SHP77 treated with DMSO at 0.1 percent for 48 hours (cell line): Measurements from ENCODE around the gene FKBP1A.
A peak's percentile ranks its signal among the peaks of the same experiment; 100 is the strongest.
"Not testable (repeated sequence)": the region's sequence is repeated elsewhere in the genome, so short reads cannot be mapped to it uniquely, and the experiment has no call there.

ENCODE experiments used
- DNase-seq: peaks from one replicate; lab custom pipeline; 2025; lab: John Stamatoyannopoulos, UW

The FKBP1A gene

DNA sequence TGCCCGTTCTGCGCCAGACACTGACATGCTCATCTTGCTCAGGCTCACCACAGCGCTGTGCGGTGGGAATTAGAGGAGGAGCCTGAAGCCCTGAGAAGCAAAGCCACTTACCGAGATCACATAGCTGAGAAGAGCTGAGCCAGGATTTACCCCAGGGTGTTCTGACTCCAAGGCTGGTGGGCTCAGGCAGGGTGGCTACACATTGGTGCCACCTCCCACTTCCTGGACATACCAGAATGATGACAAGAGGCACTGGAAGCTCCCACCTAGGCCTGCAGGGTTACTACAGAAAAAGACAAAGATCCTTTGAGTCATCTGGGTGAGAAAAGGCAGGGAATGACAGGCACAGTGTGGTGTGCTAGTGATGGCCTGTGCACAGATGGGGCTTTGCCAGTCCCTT lies 24.4 kb upstream of the FKBP1A start:
- DNase-seq: no peak

DNA sequence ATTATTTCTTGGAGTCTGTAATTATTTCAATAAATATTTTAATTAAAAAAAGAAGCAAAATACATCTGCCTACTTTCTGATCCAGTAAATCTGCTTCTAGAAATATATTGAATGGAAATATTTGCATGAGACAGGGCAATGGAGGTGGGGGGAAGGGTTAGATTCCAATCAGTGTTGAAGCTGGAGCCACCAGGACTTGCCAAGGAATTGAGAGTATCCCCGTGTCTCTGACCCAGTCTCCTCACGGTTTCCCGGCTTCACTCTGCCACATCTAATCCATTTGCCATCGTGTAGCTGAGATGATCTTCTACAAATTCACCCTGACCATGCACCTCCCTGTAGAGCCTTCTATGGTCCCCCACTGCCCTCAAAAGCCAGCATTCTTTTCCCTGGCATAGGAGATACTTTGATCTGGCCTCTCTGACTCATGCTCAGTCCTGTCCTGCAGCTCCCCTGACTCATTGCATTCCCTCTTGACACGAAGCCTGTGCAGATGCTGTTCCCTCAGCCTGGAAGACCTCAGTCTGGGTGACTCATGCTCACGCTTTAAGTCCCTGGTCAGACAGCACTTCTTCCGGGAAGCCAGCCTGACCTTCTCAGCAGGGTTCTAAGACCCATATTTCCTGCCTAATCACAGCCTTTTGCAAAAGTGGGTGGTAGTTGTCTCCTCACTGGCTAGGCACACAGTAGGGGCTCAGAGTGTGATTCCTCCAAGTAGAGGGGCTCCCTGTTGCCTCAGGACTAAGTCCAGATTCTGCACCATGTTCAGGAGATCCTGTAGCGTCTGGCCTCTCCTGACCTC lies 23.0 kb upstream of the FKBP1A start:
- DNase-seq: no peak

DNA sequence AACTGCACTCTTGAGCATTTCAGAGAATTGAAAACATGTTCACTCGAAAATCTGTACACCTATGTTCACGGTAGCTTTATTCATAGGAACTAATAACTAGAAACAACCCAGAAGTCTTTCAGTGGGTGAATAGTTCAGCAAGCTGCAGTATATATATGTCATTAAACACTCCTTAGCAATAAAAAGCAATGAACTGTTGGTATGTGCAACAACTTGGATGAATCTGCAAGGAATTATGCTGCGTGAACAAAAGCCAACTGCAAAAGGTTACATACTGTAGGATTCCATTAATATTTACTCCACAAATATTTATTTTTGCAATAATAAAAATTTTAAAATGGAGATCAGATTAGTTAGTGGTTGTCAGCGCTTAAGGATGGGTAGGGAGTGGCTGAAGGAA lies 22.1 kb upstream of the FKBP1A start:
- DNase-seq: no peak

DNA sequence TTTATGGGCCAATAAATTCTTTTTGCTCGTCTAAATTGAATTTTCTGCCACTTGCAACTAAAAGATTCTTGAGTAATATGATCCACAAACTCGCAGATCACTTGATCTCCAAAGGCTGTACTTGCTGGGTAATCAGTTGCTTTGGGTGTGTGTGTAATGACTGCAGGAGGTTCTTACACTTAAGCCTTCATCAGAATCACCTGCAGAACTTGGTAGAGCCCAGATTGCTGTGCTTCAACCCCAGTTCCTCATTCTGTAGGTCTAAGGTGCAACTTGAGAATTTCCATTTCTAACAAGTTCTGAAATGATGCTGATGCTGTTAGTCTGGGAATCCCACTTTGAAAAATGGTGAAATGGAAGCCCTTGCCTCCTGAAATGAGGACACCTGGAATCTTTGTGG lies 12.9 kb upstream of the FKBP1A start:
- DNase-seq: no peak

DNA sequence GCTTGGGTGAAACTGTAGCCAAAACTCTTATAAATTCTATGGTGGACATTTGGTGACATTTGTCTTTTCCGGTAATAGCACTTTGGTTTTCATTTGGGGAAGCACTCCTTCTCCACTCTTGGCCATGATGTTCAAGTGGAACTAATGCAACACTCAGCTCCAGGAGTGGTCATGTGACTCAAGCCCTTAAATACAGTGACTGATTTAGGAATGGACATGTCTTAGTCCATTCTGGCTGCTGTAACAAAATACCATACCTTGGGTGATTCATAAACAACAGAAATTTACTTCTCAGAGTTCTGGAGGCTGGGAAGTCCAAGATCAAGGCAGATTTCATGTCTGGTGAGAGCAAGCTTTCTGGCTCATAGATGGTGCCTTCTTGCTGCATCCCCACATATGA lies 10.8 kb upstream of the FKBP1A start:
- no peak for DNase-seq

DNA sequence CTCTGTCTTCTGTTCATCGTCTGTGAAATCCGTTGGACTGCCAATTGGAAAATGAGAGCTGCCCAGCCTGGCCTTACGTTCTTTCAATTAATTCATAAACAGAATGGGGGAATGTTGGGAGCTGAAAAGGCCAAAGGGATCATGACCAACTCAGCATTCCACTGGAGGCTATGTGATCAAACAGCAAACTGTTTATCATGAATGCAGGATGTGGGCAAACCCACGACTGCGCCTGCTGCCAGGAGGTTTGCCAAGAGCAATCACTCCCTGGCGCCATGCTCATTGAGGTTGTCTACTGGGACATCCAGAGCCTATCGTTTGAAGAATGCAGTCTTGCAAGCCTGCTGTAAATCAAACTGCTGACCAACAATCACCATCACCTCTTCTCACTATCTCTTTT lies 9.3 kb upstream of the FKBP1A start:
- DNase-seq: no peak

DNA sequence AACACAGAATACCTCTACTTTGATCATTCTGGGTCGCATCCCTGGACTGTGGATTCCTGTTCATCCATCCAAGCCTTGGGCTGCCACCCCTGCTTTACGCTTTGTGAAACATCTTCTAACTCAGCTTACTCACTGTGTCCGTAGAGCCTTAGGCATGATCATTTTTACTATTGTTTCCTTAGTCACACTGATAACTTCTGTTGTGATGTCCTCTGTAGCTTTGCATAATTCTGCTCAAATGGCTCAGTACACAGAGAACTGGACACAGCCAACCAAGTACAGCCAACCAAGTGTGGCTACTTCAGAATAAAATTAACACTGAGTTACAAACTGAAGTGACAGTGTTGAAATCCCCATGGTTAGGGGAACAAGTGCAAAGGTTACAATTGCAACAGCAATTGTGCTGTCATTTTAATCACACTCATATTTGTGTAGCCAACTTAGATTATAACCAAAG lies 8.6 kb upstream of the FKBP1A start:
- no peak for DNase-seq

DNA sequence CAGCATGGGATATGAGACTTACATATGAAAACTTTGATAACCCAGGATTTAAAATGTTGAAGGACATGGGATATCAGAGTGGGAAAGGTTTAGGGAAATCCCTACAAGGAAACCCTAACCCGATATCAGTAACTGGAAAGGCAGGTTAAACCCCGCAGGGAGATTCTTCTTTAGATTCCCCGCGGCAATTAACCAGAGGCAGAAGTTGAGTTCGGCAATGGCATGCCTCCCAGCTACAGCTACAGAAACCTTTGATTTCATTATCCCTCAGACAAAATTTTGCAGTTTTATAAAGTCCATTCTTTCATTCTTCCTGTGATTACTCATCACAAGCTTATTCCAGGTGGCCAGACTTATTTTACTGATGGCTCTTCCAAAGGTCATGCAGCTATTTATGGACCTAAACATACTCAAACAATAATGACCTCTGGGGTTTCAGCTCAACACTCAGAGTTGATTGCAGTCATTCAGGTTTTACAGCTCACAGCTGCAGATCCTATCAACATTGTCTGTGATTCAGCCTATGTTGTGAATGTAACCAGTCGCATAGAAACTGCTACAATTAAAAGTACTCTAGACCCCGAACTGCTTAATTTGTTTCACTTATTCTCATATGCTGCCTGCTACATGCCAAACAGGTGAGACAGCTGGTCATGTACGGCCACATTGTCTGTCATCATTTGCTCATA lies 7.0 kb upstream of the FKBP1A start:
- peak; percentile 20 for DNase-seq

DNA sequence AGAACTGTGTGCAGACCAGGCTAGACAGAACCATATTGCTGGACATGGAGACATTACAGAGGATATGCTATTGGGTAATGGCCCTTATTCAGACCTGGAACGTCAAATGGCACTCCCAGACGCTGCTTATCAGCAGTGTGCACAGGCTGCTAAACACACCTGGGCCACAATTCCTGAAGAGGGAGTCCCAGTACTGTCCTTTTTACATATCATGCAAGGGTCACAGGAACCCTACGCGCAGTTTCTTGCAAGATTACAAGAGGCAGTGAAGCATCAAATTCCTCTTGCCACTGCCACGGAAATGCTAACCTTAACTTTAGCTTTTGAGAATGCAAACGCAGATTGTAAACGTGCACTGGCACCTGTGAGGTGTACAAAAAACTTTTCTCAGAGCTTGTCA lies 5.3 kb upstream of the FKBP1A start:
- DNase-seq: not testable (repeated sequence)

DNA sequence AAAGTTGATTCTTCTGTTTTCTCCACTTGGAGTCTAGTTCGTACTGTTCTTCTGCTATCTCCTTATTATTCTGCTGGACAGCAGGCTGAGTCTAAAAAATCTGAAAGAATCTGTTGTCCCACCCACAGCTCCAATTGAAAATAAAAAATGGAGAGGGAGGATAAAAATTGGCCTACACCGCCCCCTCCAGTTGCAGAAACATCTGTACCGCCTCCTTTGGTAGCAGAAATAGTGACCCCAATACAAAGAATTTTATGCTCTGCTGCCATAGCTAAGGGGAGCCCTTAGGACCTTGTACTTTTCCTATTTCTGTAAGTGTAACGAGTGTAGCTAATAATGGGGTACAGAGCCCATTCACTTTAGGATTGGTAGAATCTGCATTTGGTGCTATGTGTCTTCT lies 4.9 kb upstream of the FKBP1A start:
- no peak for DNase-seq

DNA sequence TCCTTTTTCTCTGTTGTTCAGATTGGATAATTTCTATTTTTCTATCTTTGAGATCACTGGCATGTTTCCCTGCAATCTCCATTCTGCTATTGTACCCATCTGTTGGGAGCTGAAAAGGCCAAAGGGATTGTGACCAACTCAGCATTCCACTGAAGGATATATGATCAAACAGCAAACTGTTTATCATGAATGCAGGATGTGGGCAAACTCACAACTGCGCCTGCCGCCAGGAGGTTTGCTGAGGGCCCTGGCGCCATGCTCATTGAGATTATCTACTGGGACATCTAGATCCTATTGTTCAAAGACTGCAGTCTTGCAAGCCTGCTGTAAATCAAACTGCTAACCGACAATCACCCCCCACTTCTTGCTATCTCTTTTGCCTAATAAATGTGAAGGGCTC lies 3.8 kb upstream of the FKBP1A start:
- no peak for DNase-seq

DNA sequence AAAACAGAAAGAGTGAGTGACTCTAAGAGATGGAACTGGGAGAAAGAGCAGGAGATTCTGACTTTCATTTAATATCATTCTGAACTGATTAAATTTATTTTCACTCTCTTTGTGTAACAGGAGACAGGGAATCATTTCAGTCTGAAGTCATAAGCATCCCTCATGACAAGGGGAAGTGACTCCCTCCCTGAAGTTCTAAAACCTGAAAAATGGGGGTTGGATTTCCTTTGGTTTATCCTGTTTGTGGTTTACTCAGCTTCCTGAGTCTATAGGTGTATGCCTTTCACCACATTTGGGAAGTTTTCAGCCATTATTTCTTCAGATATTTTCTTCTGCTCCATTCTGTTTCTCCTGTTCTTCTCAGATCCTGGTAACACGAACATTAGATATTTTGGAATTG lies 3.4 kb upstream of the FKBP1A start:
- DNase-seq: no peak

DNA sequence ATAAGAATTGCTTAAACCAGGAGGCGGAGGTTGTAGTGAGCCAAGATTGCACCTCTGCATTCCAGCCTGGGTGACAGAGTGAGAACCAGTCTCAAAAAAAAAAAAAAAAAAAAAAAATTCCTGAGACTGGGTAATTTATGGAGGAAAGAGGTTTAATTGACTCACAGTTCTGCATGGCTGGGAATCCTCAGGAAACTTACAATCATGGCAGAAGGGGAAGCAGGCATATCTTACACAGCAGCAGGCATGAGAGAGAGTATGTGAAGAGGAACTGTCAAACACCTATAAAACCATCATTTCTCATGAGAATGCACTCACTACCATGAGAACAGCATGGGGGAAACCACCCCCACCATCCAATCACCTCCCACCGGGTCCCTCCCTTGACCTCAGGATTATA lies 1.8 kb upstream of the FKBP1A start:
- no peak for DNase-seq

DNA sequence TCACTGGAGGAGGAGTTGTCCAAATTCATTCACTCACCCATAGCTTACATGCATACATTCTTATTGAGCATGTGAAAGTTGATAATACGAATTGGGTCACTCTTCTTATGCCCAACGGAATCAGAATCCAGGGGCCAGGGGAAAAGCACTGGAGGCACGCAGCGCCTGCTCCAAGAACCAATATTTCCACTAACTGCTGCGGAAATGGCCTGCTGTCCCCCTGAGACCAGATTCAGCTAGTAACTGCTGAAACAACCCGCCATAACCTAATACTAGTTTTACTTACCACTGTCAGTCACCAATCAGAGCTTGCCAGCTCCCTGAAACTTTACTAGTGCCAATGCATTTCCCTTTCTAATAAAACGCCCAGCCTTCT lies 641 bp upstream of the FKBP1A start:
- no peak for DNase-seq

DNA sequence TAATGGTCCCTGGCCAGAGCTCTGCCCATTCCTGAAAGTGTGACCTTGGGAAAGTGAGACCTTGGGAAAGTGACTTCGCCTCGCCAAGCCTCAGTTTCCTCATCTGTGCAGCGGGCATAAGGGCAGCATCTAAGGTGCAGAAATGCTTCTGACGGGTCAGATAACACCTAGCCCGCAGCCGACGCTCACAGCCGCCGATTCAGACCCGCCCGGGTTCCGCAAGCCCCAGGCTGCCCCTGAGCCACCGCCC lies 486 bp downstream of the FKBP1A start:
- DNase-seq: no peak

DNA sequence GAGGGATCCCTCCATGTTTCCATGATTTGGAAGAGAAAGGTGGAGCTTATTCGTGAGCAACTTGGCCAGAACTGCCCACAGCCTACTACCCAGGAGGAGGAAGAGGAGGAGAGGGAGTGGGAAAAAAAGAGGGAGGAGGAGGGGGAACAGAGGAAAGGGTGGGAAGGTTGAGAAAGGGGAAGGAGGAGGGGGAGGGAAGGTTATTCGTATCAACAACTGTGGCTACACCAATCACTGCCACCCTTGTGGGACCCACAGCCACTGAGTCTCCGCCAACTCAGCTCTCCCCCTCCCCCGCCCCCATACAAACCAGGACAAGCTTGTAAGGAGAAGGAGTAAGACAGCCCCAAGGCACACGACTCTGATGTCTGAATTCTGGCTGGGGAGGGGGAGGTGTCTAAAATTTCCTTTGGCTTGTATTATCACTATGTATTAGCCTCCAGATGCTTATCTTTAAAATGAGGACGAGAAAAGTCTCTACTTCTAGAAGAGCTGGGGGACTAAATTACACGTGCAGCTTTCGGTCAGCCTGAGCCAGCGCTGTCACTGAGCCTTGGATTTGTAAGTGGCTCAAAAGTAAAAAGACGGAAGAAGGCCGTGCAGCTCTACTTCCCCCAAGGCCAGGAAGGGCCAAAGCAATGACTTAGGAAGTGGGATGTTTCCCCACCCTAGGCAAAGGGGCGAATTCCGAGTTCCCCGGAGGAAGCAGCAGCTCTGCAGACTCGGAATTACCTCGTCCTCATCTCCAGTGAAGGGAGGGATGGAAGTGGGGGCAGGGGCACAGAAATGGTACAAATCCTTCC lies 1.0 kb downstream of the FKBP1A start:
- no peak for DNase-seq

DNA sequence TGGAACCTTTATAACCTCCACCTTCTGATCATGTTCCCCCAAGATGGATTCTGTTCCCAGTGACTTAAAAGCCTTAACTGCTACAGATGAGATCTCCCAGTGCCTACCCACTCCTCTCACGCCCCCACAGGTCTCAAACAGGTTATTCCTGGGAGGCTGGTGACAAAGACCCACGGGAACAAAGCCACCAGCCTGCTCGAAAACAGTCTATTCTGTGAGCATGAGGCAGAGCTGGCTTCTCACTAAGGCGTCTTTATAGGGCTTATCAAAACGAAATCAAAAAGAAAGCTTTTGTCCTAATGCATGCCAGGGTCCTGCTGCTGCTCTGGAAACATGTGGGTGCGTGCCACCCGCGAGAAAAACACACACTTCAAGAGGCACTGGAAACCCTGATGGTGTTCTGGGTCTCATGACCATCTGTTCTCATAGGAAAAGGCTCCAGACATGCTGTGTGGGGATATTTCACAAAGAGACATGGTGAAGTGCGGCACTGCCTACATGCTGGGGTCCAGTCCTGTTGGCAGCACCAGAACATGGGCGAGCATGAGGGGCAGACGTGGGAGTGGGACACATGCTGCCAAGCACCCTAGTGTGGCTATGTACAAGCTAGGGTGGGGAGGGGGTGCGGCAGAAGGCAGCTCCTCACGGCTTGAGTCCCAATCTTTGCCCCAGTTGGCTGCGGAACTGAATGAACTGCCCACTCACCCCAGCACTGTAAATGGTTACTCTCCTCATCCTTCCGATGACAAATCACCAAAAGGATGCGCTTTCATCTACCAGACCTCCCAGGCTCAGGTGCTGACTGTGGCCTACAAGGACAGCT lies 2.1 kb downstream of the FKBP1A start:
- DNase-seq: no peak

DNA sequence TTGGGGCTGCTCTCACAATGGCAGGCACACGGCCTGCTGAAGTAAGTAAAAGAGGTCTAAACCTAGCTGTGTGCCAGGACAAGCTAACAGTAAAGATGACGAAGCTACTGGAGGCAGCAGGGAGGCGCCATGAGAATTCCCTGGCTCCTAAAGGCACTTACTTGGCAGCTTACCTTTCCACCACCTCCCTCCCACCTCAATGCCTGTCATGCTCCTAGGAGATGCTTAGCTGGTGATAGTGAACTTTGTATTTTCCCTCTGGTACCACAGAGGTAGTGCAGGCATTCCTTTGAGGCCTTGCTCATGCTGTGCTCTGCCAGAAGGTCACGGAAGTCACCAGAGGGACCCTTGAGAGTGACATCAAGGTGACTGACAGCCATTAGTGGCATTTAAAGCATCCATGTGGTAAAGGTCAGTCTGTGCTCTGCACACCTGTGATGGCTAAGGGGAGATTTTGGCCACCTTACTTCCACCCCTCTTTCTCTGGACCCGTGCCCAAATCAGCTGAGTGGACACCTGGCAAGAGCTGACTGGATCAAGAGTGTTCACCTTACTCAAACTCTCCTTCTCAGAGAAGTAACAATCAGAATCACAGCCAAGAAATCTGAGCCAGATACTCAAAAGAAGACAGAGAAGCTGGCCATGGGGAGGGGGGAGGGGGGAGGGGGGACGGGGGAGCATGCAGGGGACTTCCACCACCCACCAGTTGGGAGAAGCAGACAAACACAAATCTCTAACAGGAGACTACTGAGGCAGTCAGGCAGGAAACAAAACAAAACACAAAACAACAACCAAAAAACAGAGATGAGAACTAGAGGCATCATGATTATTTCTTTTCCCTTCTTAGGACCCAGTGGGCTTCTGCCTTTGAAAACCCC lies 2.9 kb downstream of the FKBP1A start:
- no peak for DNase-seq

DNA sequence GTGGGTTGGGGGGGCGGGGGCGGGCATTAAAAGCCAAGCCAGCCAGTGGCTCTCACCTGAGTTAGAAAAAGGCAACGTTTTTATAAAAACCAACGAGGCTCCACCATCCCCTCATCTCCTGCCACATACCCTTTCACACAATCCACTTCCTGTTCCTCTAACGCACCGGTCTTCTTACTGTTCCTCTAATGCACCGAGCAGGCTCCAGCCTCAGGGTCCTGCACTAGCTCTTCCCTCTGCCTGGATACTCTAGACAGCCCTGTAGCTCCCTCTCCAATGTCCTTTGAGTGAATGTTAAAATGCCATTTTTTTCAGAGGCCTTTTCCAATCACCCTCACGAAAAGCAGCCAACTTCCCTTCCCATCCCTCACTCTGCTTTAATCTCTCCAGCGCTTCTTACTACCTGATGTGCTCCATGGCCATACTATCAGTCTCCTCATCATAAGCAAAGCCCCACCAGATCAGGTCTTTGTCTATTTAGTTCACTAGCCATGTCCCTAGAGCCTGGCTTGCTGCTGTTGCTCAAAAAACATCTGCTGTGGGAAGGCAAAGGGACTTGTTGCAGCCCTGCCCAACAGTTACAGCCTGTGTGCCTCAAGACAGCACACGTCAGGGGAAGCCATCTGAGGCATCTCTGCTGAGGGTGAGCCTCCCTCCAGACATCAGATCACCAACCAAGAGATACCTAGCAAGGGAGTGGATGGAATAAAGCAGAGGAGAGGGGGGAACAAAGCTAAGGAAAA lies 3.9 kb downstream of the FKBP1A start:
- no peak for DNase-seq

DNA sequence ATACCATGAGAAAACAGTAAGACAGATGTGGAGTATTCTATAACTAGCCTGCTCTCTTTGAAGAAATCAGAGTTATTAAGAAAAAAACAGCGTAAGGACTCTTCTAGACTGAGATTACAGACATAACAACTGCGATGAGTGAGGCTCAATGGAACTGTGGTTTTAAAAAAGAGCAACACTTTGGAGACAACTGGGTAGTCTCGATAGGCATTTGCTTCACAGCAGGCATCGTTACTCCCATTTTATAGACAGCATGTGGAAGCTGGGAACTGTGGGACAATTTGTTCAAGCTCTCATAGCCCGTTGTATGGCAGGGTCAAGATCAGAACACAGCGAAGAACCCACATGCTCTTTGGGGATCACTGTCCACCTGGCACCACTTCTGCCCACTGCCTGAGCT lies 4.6 kb downstream of the FKBP1A start:
- no peak for DNase-seq

DNA sequence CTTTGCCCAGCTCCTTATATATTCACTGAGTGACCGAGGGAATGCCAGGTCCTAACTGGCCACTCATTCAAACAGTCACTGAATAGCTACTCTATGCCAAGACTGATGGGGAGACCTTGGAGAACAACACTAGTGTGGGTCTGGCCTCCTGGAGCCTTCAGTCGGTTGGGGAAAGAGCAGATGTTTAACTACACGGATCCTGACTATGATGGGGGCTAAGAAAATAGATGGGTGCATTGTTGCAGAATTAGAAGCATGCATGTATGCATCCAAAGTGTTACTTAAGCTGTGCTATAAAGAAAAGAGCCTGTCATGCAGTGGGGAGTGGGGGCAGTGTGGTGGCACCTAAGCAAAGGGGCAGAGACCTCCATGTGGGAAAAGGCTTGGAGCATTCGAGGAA lies 6.5 kb downstream of the FKBP1A start:
- DNase-seq: no peak
